Hindlimb muscle (tissue), 1 donor: ENCODE data around the gene SLC25A33. TPM values are rescaled to one million over a fixed set of nuclear protein-coding genes. Genes with fewer than 3 reads are reported as not detected.
"Not testable (repeated sequence)": the region's sequence is repeated elsewhere in the genome, so short reads cannot be mapped to it uniquely, and the experiment has no call there.

Source experiments
- DNase-seq: peaks from one replicate; pipeline ENCODE4 v3.0.0-alpha.2; 2013
- polyA plus RNA-seq: library from polyadenylated mRNA; unstranded; fragments of 120-200 nt; gene quantifications from one replicate; pipeline ENCODE4 v1.2.1, GENCODE V29; 2013; ENCODE audit not compliant: insufficient read length

Gene SLC25A33
- polyA plus RNA-seq, 1 donor, result 1.2 TPM

- DNase-seq, result peak; percentile 56
These were observed 725 bp downstream of the SLC25A33 start for GRCh38 chr1:9539829-9540550.

GRCh38 chr1:9542430-9542829 lies 3.2 kb downstream of the SLC25A33 start:
- DNase-seq, result peak; percentile 47

- DNase-seq, result no peak
These were observed 5.7 kb downstream of the SLC25A33 start for GRCh38 chr1:9544926-9545325.

GRCh38 chr1:9549955-9550546 lies 10.8 kb downstream of the SLC25A33 start:
- no peak for DNase-seq

- DNase-seq, result no peak
These were observed 12.7 kb downstream of the SLC25A33 start for GRCh38 chr1:9551984-9552383.

GRCh38 chr1:9553736-9554144 lies 14.5 kb downstream of the SLC25A33 start:
- no peak for DNase-seq

- DNase-seq, result no peak
These were observed 16.7 kb downstream of the SLC25A33 start for GRCh38 chr1:9555942-9556341.

GRCh38 chr1:9557624-9558023 lies 18.4 kb downstream of the SLC25A33 start:
- DNase-seq, result no peak

GRCh38 chr1:9558271-9558945 lies 19.1 kb downstream of the SLC25A33 start:
- no peak for DNase-seq

- DNase-seq, result no peak
These were observed 19.8 kb downstream of the SLC25A33 start for GRCh38 chr1:9558946-9559545.

- DNase-seq, result no peak
These were observed 20.4 kb downstream of the SLC25A33 start for GRCh38 chr1:9559673-9560072.

GRCh38 chr1:9560090-9560489 lies 20.8 kb downstream of the SLC25A33 start:
- not testable (repeated sequence) for DNase-seq

GRCh38 chr1:9561429-9561828 lies 22.2 kb downstream of the SLC25A33 start:
- DNase-seq, result peak; percentile 59

- no peak for DNase-seq
These were observed 30.0 kb downstream of the SLC25A33 start for GRCh38 chr1:9569267-9569666.

- not testable (repeated sequence) for DNase-seq
These were observed 31.7 kb downstream of the SLC25A33 start for GRCh38 chr1:9570886-9571529.

GRCh38 chr1:9573723-9574122 lies 34.5 kb downstream of the SLC25A33 start:
- DNase-seq, result no peak

GRCh38 chr1:9575486-9575885 lies 36.2 kb downstream of the SLC25A33 start:
- DNase-seq, result no peak

- DNase-seq, result no peak
These were observed 37.6 kb downstream of the SLC25A33 start for GRCh38 chr1:9576903-9577302.

- no peak for DNase-seq
These were observed 38.2 kb downstream of the SLC25A33 start for GRCh38 chr1:9577423-9577822.

GRCh38 chr1:9580942-9581341 lies 41.7 kb downstream of the SLC25A33 start:
- DNase-seq, result no peak

GRCh38 chr1:9586147-9586766 lies 47.0 kb downstream of the SLC25A33 start:
- no peak for DNase-seq

- DNase-seq, result peak; percentile 98
These were observed 49.4 kb downstream of the SLC25A33 start, which contains the start of gene TMEM201 for GRCh38 chr1:9588551-9589143. TSS of gene TMEM201 (plus strand) at chr1:9588911. CDS start at chr1:9588931, 20 bp downstream.
